ENCODE results near the gene VGLL3. TPM values are rescaled to one million over a fixed set of nuclear protein-coding genes. Genes with fewer than 3 reads are reported as not detected.

The VGLL3 gene
- total and polyA plus RNA-seq, 7 experiments from 2014 or later: 0.03 to 0.07 TPM; not detected in 5

Other genes with a start within 250 kb of the VGLL3 start
- 10 to 100 TPM; 20.7 to 27.4 (median 23.4) TPM for gene CHMP2B, start 236.2 kb upstream of the VGLL3 start, total RNA-seq
- gene CHMP2B, start 236.2 kb upstream of the VGLL3 start, polyA plus RNA-seq: 10 to 100 TPM; 35.4 to 41.2 TPM